SK-N-SH (cell line): Measurements from ENCODE around the gene ARHGEF10L. TPM values are rescaled to one million over a fixed set of nuclear protein-coding genes. Genes with fewer than 3 reads are reported as not detected.

Experiments used
- CTCF ChIA-PET: fragments of 300-600, 350-600 bp; formaldehyde crosslinking; extraction: SDS; loops from one replicate; lab custom pipeline; 2021; lab: Yijun Ruan, JAX
- POLR2A ChIA-PET: fragments of 350-600 bp; sonication (Branson Sonifier 250); formaldehyde crosslinking; extraction: SDS; loops from one replicate; lab custom pipeline; 2020; ENCODE audit warnings: antibody characterized with exemption, inconsistent platforms; lab: Yijun Ruan, JAX
- DNase-seq: peaks from one replicate; pipeline ENCODE4 v3.0.0; 2012
- H2AFZ ChIP-seq: fragments of 200-600 bp; sonication (generic); 2 replicates; pipeline ENCODE4 v1.8.1; 2016; ENCODE audit warnings: antibody characterized with exemption, mild to moderate bottlenecking, low read depth
- H3F3A ChIP-seq: fragments of 200-600 bp; sonication (generic); replicated peaks from 2 replicates; pipeline ENCODE3; 2016; ENCODE audit warnings: antibody characterized with exemption, mild to moderate bottlenecking; ENCODE audit not compliant: insufficient read depth
- H3K27ac ChIP-seq, 2 experiments: fragments of 200-500 bp in 1 of 2; fragments of 200-600 bp in 1 of 2; sonication (Bioruptor generic) in 1 of 2; sonication (generic), shearing (Covaris generic) in 1 of 2; 2 replicates each; pipeline versions ENCODE4 v1.5.1 to v1.6.1; 2014 to 2016; ENCODE audit warnings: low read depth in 2 of 2, inconsistent platforms in 1 of 2, low read length in 1 of 2, mild to moderate bottlenecking in 1 of 2, mixed read lengths in 1 of 2
- H3K27me3 ChIP-seq: fragments of 200-600 bp; sonication (generic), shearing (Covaris generic); 2 replicates; pipeline ENCODE4 v1.6.1; 2016; ENCODE audit warnings: mixed run types; ENCODE audit not compliant: insufficient read depth
- H3K36me3 ChIP-seq, 2 experiments: fragments of 200-500 bp in 1 of 2; fragments of 200-600 bp in 1 of 2; sonication (Bioruptor generic) in 1 of 2; sonication (generic) in 1 of 2; replicated peaks in 1 of 2; 2 replicates each; pipeline versions ENCODE3 to v1.5.1; 2014 to 2016; ENCODE audit warnings: low read length in 1 of 2, mild to moderate bottlenecking in 1 of 2; ENCODE audit not compliant: insufficient read depth in 2 of 2, control insufficient read depth in 1 of 2
- H3K4me1 ChIP-seq, 2 experiments: fragments of 200-500 bp in 1 of 2; fragments of 200-600 bp in 1 of 2; sonication (Bioruptor generic) in 1 of 2; sonication (generic), shearing (Covaris generic) in 1 of 2; 2 replicates each; pipeline versions ENCODE4 v1.5.1 to v1.6.1; 2014 to 2016; ENCODE audit warnings: low read depth in 1 of 2, low read length in 1 of 2, mixed run types in 1 of 2; ENCODE audit not compliant: insufficient read depth in 2 of 2, control insufficient read depth in 1 of 2
- H3K4me2 ChIP-seq: fragments of 200-600 bp; sonication (generic), shearing (Covaris generic); 2 replicates; pipeline ENCODE4 v1.6.1; 2017; ENCODE audit warnings: mixed run types
- H3K4me3 ChIP-seq, 2 experiments: fragments of 200-500 bp in 1 of 2; fragments of 200-600 bp in 1 of 2; sonication (Bioruptor generic) in 1 of 2; sonication (generic), shearing (Covaris generic) in 1 of 2; 2 replicates each; pipeline versions ENCODE4 v1.5.1 to v1.8.1; 2014 to 2016; ENCODE audit warnings: low read depth in 2 of 2, inconsistent platforms in 1 of 2, low read length in 1 of 2, mild to moderate bottlenecking in 1 of 2, mixed read lengths in 1 of 2, moderate library complexity in 1 of 2
- H3K79me2 ChIP-seq: fragments of 200-600 bp; sonication (generic); 2 replicates; pipeline ENCODE4 v1.8.1; 2017; ENCODE audit warnings: mild to moderate bottlenecking; ENCODE audit not compliant: insufficient read depth
- H3K9ac ChIP-seq: fragments of 200-600 bp; sonication (generic); 2 replicates; pipeline ENCODE4 v1.6.1; 2017; ENCODE audit warnings: mixed run types
- H3K9me2 ChIP-seq: fragments of 200-600 bp; sonication (generic); 2 replicates; pipeline ENCODE4 v1.6.1; 2017; ENCODE audit warnings: mixed run types
- H3K9me3 ChIP-seq: fragments of 200-600 bp; sonication (generic); 2 replicates; pipeline ENCODE4 v1.6.1; 2017; ENCODE audit warnings: mixed run types, mild to moderate bottlenecking, moderate library complexity
- H4K20me1 ChIP-seq: fragments of 200-600 bp; sonication (generic); 2 replicates; pipeline ENCODE4 v1.6.1; 2017; ENCODE audit warnings: mild to moderate bottlenecking, mixed run types; ENCODE audit not compliant: insufficient read depth
- CHD2 ChIP-seq: fragments of 150-350 bp; IDR thresholded peaks from 2 replicates; pipeline ENCODE4 v1.6.1; 2018; ENCODE audit warnings: low read length; ENCODE audit not compliant: partially characterized antibody
- CTCF ChIP-seq: fragments of 200-600 bp; sonication (generic); IDR thresholded peaks from 2 replicates; pipeline ENCODE4 v1.6.1; 2017; ENCODE audit warnings: antibody characterized with exemption, mild to moderate bottlenecking, moderate library complexity
- FOSL2 ChIP-seq: IDR thresholded peaks from 2 replicates; pipeline ENCODE4 v1.4.0; 2012; ENCODE audit warnings: low read depth, mild to moderate bottlenecking, moderate library complexity, borderline replicate concordance
- FOXJ3 ChIP-seq: sonication (generic); formaldehyde crosslinking; IDR thresholded peaks from 2 replicates; pipeline ENCODE4 v1.5.1; 2020; ENCODE audit warnings: mild to moderate bottlenecking, missing genetic modification reagents
- FOXM1 ChIP-seq: IDR thresholded peaks from 2 replicates; pipeline ENCODE4 v1.4.0; 2012; ENCODE audit warnings: low read depth, mild to moderate bottlenecking
- GABPA ChIP-seq: IDR thresholded peaks from 2 replicates; pipeline ENCODE4 v1.4.0; 2012; ENCODE audit warnings: low read depth, mild to moderate bottlenecking
- GATA2 ChIP-seq: sonication (generic); formaldehyde crosslinking; IDR thresholded peaks from 2 replicates; pipeline ENCODE4 v1.5.0; 2020; ENCODE audit warnings: mild to moderate bottlenecking, missing genetic modification reagents
- IRF3 ChIP-seq: fragments of 150-350 bp; IDR thresholded peaks from 2 replicates; pipeline ENCODE4 v1.6.1; 2016; ENCODE audit warnings: mild to moderate bottlenecking, low read depth, low read length
- MAX ChIP-seq: IDR thresholded peaks from 2 replicates; pipeline ENCODE4 v1.4.0; 2012; ENCODE audit warnings: low read depth
- NRF1 ChIP-seq: IDR thresholded peaks from 2 replicates; pipeline ENCODE4 v1.6.1; 2012; ENCODE audit warnings: low read depth, mild to moderate bottlenecking, low read length
- PBX3 ChIP-seq: IDR thresholded peaks from 2 replicates; pipeline ENCODE4; 2012
- RAD21 ChIP-seq: IDR thresholded peaks from 2 replicates; pipeline ENCODE4 v1.6.1; 2012; ENCODE audit warnings: mild to moderate bottlenecking, low read length
- REST ChIP-seq: IDR thresholded peaks from 2 replicates; pipeline ENCODE4 v1.6.1; 2012; ENCODE audit warnings: mild to moderate bottlenecking, low read depth, low read length, moderate library complexity
- SIN3A ChIP-seq: IDR thresholded peaks from 2 replicates; pipeline ENCODE4 v1.6.1; 2012; ENCODE audit warnings: low read depth, mild to moderate bottlenecking, low read length, moderate library complexity, borderline replicate concordance
- SMC3 ChIP-seq: IDR thresholded peaks from 2 replicates; pipeline ENCODE4 v1.6.1; 2012; ENCODE audit warnings: low read depth, low read length, improper control_type of control experiment
- TAF1 ChIP-seq: IDR thresholded peaks from 2 replicates; pipeline ENCODE4 v1.6.1; 2012; ENCODE audit warnings: low read depth, mild to moderate bottlenecking, low read length, moderate library complexity, borderline replicate concordance
- TCF12 ChIP-seq: IDR thresholded peaks from 2 replicates; pipeline ENCODE4 v1.4.0; 2012
- USF1 ChIP-seq: IDR thresholded peaks from 2 replicates; pipeline ENCODE4 v1.4.0; 2012; ENCODE audit warnings: low read depth, borderline replicate concordance
- ZBTB33 ChIP-seq: IDR thresholded peaks from 2 replicates; pipeline ENCODE4 v1.4.0; 2012; ENCODE audit warnings: low read depth, borderline replicate concordance
- WGBS: methylation state at CpG from one replicate; pipeline ENCODE4 v1.1.6; 2017; ENCODE audit warnings: low lambda C conversion rate; 5-methylcytosine and 5-hydroxymethylcytosine counted together
- polyA plus RNA-seq, 3 experiments: library from polyadenylated mRNA; depleted of rRNA; stranded (reverse); fragments of >200 nt; gene quantifications; 2 replicates each; pipeline ENCODE4 v1.2.3, GENCODE V29; 2012

The ARHGEF10L gene
- polyA plus RNA-seq, 1 of the 3 experiments (the other 2 are of a cell fraction) = 12.5 TPM

- H3K4me3 ChIP-seq = no peak overlapping the region
- H3K4me1 ChIP-seq = peaks cover 0 to 57% of the 10 kb centered on the region in 2 experiments; a peak in 2 of 4 replicates
- POLR2A ChIA-PET = no interaction called here
- peaks cover 0 to 12% of the 10 kb centered on the region in 2 experiments for H3K36me3 ChIP-seq
- CTCF ChIA-PET = interaction anchor here (1.2 to 1.4 kb wide), 2 partner anchors 15 to 26 kb away, joined by 3 to 5 read pairs; no protein-coding TSS in a partner anchor
- no peak for DNase-seq
- no peaks in the 10 kb centered on the region for H4K20me1 ChIP-seq
- H3K9ac ChIP-seq = no peak overlapping the region
- H3K79me2 ChIP-seq = no peaks in the 10 kb centered on the region
- no peaks in the 10 kb centered on the region for H3K9me2 ChIP-seq
- no peaks in the 10 kb centered on the region for H3K27me3 ChIP-seq
- no peak overlapping the region for H2AFZ ChIP-seq
- H3K27ac ChIP-seq = no peak overlapping the region; a peak in 1 of 4 replicates
- no peak overlapping the region for H3K4me2 ChIP-seq
- no peak for TF ChIP-seq TCF12
- TF ChIP-seq PBX3 = no peak
- no peak for TF ChIP-seq SIN3A
- TF ChIP-seq FOXJ3 (CRISPR knock-in tag) = no peak
- no peak for TF ChIP-seq CTCF
- no peak for TF ChIP-seq REST
- TF ChIP-seq IRF3 = no peak
- no peak for TF ChIP-seq CHD2
- TF ChIP-seq FOXM1 = no peak
- TF ChIP-seq NRF1 = no peak
- no peak for TF ChIP-seq FOSL2
- TF ChIP-seq MAX = no peak
- no peak for TF ChIP-seq SMC3
- TF ChIP-seq RAD21 = no peak
- no peak for TF ChIP-seq ZBTB33
- no peak for TF ChIP-seq GATA2 (CRISPR knock-in tag)
- TF ChIP-seq GABPA = no peak
- no peak for TF ChIP-seq TAF1
- no peak for TF ChIP-seq USF1
- H3F3A ChIP-seq = no peaks in the 10 kb centered on the region
- 80% methylated on average over 7 of the region's 7 CpGs for WGBS
- H3K9me3 ChIP-seq = no peaks in the 10 kb centered on the region
Observed at GRCh38 chr1:17687145-17687544, 147.6 kb downstream of the ARHGEF10L start.
